Stimulated activated CD4-positive, alpha-beta T cell treated with anti-CD3 and anti-CD28 coated beads, Interleukin-2, amount 100 ng/mL, for 48 hours (primary cell): Measurements from ENCODE around the gene SRSF2.
A peak's percentile ranks its signal among the peaks of the same experiment; 100 is the strongest.
"Not testable (repeated sequence)": the region's sequence is repeated elsewhere in the genome, so short reads cannot be mapped to it uniquely, and the experiment has no call there.

ENCODE experiments used
- DNase-seq, 2 donors: peaks; one replicate each; pipeline ENCODE4 v3.0.0-alpha.2; 2020

SRSF2 gene, protein sequence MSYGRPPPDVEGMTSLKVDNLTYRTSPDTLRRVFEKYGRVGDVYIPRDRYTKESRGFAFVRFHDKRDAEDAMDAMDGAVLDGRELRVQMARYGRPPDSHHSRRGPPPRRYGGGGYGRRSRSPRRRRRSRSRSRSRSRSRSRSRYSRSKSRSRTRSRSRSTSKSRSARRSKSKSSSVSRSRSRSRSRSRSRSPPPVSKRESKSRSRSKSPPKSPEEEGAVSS

GRCh38 chr17:76737082-76737675 lies at the start of gene SRSF2:
TSS of gene SRSF2 (minus strand) at chr17:76737331. CDS start at chr17:76737160, 171 bp downstream.
- peak; percentile 96 to 98 for DNase-seq

DNA sequence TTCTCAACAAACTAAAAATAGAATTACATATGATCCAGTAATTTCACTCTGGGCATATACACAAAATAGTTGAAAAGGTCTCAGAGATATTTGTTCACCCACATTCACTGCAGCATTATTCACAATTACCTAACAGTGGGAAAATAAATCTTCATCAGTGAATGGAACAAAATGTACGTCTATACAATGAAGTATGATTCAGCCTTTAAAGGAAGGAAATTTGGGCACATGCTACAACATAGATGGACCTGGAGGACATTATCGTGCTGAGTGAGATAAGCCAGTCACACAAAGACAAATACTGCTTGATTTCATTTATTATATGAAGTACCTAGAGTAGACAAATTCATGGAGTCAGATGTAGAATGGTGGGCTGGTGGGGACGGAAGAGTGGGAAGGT lies 47.8 kb upstream of the SRSF2 start:
- no peak for DNase-seq

DNA sequence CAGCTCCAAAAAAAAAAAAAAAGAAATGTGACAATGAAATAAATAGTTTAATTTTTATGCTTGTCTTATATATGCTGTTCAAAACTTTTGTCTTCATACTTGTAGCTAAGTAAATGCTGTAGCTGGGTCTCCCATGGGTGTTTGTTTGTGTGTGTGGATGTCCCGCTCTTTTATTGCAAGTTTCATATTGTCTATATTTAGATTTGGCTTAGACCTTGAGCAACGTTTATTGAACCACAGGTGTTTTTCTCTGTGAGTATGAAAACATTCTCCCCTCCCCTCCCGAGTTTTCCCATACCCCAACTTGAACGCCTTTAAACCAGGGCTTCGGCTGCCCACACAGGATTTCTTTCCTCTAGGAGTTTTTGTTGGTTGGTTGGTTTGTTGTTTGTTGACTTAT lies 46.0 kb upstream of the SRSF2 start:
- no peak for DNase-seq

DNA sequence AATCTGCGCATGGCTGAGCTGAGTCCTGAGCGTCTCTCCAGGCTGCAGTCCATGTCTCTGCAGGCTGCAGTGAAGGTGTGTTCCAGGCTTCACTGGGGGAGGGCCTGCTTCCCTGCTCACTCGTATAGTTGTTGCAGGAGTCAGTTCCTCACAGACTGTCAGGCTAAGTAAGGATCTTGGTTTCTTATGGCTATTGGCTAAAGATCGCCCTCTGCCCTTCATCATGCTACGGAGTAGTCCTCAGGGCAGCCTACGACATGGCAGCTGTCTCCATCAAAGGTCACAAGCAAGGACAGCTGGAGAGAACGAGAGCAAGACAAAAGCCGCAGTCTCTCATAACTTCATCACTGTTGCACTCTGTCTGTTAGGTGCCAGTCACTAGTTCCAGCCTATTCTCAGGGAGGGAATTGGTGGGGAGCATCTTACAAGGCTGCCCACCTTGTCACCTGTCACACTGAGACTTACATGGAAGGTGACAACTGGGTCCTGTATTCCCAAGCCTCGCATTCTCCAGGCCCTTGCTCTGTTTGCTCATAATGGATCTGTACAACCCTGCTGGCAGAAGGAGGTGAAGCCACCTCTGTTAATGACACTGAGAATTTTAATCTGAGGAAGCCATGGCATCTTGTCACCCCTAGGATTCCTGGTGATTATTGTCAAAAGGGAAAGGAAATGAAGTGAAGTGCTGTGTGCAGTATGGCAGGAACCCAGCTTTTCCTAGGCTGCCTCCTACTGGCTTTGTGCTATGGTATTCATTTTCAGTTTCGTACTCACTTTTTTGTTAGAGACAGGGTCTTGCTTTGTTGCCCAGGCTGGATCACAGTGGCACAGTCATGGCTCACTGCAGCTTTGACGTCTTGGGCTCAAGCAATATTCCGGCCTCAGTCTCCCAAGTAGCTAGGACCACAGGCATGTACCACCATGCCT lies 44.2 kb upstream of the SRSF2 start:
- no peak for DNase-seq

- DNase-seq = no peak
These were observed 38.0 kb upstream of the SRSF2 start for GRCh38 chr17:76775021-76775600.

GRCh38 chr17:76772842-76773525 lies 35.9 kb upstream of the SRSF2 start:
- DNase-seq = peak in 1 of 2 donors; percentile 28

DNA sequence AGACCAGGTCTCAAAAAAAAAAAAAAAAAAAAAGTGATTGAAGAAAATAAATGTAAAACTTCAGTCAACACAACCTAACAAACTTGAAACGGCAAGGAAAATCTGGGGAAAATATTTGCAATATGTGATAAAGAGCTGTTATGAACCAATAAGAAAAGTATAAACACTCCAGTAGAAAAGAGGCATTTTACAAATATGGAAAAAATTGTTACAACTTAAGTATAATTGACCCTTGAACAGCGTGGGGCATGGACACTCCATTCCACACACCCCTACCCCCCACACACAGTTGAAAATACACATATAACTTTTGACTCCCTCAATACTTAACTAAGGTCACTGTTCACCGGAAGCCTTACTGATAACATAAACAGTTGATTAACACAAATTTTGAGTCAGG lies 21.4 kb upstream of the SRSF2 start:
- DNase-seq = no peak

DNA sequence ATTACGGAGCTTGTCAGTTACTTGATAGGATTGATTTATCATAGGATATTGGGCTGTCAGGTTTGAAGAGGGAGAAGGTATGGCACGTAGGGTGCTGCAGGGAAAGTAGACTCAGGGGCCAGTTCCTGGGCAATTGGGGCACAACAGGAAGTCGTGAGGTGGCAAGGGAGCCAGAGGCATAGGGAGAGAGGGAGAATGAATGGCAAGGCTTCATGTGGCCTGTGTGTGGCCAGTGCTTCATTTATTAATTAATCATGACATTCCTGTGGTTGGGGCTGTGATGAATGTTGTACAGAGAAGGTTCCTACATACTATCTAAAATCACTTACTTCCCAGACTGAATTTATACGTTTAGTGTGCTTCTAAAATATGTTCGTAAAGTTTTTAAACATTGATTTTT lies 20.1 kb upstream of the SRSF2 start:
- no peak for DNase-seq

GRCh38 chr17:76755285-76755684 lies 18.2 kb upstream of the SRSF2 start:
- DNase-seq = no peak

DNA sequence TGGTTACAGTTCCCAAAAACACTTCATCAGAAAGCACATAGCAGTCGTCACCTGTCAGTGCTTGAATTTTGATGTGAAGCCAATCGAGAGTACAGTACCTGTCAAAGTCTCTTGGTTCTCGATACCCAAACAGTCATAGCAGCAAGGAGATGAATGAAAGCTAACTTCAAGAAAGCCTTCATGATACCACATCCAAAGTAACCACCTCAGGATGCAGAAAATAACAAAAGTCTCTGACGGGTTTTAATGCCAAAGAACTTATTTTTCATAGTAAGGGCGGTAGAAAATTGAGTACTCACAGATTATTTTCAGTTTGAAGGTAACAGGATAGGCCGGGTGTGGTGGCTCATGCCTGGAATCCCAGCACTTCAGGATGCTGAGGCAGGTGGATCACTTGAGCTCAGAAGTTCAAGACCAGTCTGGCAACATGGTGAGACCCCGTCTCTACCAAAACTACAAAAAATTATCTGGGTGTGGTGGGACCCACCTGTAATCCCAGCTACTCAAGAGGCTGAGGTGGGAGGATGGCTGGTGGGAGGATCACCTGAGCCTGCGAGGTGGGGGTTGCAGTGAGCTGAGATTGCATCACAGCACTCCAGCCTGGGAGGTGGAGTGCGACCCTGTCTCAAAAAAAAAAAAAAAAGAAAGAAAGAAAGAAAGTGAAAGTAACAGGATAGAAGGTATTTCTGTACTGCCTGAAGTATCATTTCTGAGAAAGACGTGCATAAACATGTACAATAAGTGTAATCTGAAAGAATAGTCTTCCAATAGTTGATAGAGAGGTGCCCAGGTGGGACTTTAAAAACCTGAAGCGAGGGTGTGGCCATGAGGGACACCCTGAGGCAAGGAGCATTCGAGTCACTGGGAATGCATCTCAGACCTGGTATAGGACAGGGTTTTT lies 16.2 kb upstream of the SRSF2 start:
- no peak for DNase-seq

GRCh38 chr17:76752006-76752405 lies 14.9 kb upstream of the SRSF2 start:
- DNase-seq = no peak

GRCh38 chr17:76751416-76751993 lies 14.4 kb upstream of the SRSF2 start:
- no peak for DNase-seq

DNA sequence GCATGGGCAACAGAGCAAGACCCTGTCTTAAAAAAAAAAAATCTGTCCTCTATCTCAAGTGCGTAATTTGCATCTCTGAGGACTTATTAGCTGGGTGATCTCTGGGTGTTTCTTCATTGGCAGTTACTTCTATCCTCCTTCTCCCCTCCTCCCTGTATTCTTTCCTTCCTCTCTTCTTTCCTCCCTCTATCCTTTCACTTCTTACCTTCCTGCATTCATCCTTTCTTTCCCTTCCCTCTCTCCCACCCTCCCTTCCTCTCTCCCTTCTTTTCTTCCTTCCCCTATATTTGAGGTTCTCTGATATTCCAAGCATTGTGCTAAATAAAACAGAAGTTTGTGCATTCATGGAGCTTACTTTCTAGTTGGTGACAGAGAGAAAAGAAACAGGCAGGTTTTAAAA lies 11.5 kb upstream of the SRSF2 start:
- no peak for DNase-seq

DNA sequence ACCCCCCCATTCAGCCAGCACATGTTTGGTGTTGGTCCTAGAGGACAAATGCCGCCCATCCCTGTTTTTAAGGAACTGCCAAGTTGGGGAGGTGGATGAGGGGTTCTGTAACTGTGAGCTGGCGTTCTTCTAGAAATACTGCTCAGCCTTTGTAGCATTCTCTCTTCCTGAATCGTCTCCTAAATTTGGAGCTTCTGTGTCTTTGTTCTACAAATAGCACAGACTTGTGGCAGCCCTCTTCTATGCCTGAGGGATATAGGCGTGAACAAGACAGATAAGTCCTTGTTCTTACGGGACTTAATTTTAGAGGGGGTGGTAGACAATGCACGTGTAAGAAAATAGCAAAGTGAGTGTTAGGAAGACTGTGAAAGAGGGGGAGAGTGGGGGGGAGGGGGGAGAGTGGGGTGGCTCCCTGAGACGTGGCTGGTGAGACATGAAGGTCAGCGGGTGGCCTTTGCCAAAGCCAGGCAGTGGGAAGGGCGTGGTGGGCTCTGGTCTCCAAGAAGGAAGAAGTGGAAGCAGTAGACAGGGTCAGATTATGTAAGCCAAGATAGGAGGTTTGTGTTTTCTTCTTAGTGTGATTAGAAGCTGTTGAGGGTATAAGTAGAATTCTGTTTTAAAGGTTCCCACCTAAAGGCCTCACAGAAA lies 10.7 kb upstream of the SRSF2 start:
- no peak for DNase-seq

- DNase-seq = not testable (repeated sequence)
These were observed 8.7 kb upstream of the SRSF2 start for GRCh38 chr17:76745785-76746184.

- DNase-seq = no peak
These were observed 7.6 kb upstream of the SRSF2 start for GRCh38 chr17:76744747-76745146.

DNA sequence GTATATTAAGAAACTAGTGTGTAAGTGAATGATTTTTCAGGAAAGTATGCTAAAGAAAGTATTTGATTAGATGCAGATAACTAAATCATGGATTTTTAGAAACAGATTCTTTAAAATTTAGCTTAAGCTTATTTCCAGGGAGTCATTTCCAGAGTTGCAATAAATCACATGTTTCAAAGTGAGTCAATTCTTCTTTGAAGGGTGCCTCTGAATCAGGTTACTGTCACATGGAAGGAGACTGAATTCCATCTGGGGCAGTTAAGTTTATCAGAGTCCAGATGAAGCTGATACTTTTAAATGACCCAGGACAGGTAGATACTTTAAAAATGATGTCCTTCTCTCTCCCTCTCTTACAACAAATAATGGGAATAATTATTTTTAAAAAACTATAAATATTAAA lies 5.8 kb upstream of the SRSF2 start:
- DNase-seq = no peak

GRCh38 chr17:76740329-76741118 lies 3.4 kb upstream of the SRSF2 start:
- no peak for DNase-seq

- not testable (repeated sequence) for DNase-seq
These were observed 2.5 kb upstream of the SRSF2 start for GRCh38 chr17:76739568-76740115.

DNA sequence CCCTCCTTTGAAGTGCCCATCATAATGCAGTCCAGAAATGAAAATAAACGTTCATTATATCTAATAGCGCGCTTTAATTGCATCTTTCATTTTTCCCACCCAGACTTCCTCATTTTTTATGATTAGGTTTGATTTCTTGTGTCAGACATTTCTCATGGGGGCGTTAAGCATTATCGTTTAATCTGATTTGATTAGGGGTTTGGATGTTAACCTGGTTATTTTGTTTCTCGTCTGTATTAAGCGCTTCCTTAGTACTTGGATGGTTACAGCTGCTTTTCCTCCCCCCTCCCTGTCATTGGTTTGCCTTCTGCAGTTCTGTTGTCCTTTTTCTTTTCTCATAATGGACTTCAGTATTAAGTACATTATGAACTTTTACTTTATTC lies 1.3 kb upstream of the SRSF2 start:
- no peak for DNase-seq
